Measurements from ENCODE around the gene ADAD1.

DNA sequence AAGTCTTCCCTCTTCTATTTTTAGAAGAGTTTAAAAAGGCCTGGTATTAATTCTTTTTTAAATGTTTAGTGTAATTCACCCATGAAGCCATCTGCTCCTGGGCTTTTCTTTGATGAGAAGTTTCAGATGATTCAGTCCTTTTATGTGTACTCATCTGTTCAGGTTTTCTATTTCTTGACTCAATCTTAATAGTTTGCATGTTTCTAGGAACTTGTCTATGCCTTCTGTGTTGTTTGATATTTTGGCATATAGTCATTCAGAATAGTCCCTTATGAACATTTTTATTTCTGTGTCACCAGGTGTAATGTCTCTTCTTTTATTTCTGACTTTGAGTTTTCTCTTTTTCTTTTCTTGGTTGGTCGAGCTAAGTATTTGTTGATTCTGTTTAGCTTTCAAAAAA, 97.9 kb downstream of the ADAD1 start:
- TF ChIP-seq JUND (IDR thresholded peaks at IDR 0.05) (no peak), EZH2 (IDR thresholded peaks at IDR 0.05) (no peak), YY1 (IDR thresholded peaks at IDR 0.05; ENCODE audit: extremely low read depth, insufficient replicate concordance, low read depth, low read length) (no peak), CEBPB (IDR thresholded peaks at IDR 0.05; ENCODE audit: low read depth) (no peak), POLR2A (IDR thresholded peaks at IDR 0.05; ENCODE audit: borderline replicate concordance, extremely low read depth, insufficient read depth, insufficient read length) (no peak)
- TF ChIP-seq, protein P1, sequence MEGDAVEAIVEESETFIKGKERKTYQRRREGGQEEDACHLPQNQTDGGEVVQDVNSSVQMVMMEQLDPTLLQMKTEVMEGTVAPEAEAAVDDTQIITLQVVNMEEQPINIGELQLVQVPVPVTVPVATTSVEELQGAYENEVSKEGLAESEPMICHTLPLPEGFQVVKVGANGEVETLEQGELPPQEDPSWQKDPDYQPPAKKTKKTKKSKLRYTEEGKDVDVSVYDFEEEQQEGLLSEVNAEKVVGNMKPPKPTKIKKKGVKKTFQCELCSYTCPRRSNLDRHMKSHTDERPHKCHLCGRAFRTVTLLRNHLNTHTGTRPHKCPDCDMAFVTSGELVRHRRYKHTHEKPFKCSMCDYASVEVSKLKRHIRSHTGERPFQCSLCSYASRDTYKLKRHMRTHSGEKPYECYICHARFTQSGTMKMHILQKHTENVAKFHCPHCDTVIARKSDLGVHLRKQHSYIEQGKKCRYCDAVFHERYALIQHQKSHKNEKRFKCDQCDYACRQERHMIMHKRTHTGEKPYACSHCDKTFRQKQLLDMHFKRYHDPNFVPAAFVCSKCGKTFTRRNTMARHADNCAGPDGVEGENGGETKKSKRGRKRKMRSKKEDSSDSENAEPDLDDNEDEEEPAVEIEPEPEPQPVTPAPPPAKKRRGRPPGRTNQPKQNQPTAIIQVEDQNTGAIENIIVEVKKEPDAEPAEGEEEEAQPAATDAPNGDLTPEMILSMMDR (IDR thresholded peaks at IDR 0.05 in 2 of 3, conservative IDR thresholded peaks at IDR 0.05 in 1 of 3; ENCODE audit: borderline replicate concordance in 1 of 3, insufficient read depth in 1 of 3, low read depth in 2 of 3, low read length in 2 of 3), result no peak

Data from HCT116 (cell line).